GF-D8 (cell line): ENCODE measurements around the gene POLR2I.
"Not testable (repeated sequence)": the region's sequence is repeated elsewhere in the genome, so short reads cannot be mapped to it uniquely, and the experiment has no call there.

Source experiments
- DNase-seq: peaks from one replicate; lab custom pipeline; 2025; lab: John Stamatoyannopoulos, UW

POLR2I gene

GRCh38 chr19:36114721-36115452, at the start of gene POLR2I:
POLR2I (minus strand) TSS chr19:36114875; CDS start chr19:36114856, 19 bp downstream.
- peak; percentile 99 for DNase-seq

- no peak for DNase-seq
Observed at GRCh38 chr19:36163813-36164212, 49.1 kb upstream of the POLR2I start.

- DNase-seq = no peak
Observed at GRCh38 chr19:36160821-36161596, 46.3 kb upstream of the POLR2I start.

- DNase-seq = no peak
Observed at GRCh38 chr19:36153126-36153525, 38.5 kb upstream of the POLR2I start.

GRCh38 chr19:36152352-36153091, 37.8 kb upstream of the POLR2I start, which contains the start of gene COX7A1:
COX7A1 (minus strand) TSS chr19:36152447; CDS start chr19:36152407, 40 bp downstream.
- no peak for DNase-seq

- DNase-seq = no peak
Observed at GRCh38 chr19:36152019-36152351, 37.3 kb upstream of the POLR2I start.

- no peak for DNase-seq
Observed at GRCh38 chr19:36151144-36152018, 36.7 kb upstream of the POLR2I start.

- DNase-seq = no peak
Observed at GRCh38 chr19:36150586-36150985, 35.9 kb upstream of the POLR2I start.

- DNase-seq = no peak
Observed at GRCh38 chr19:36149673-36150406, 35.2 kb upstream of the POLR2I start.

GRCh38 chr19:36144624-36145023, 29.9 kb upstream of the POLR2I start:
- no peak for DNase-seq

GRCh38 chr19:36142496-36142895, 27.8 kb upstream of the POLR2I start:
- DNase-seq = no peak

GRCh38 chr19:36142046-36142445, 27.4 kb upstream of the POLR2I start:
- DNase-seq = no peak

- peak; percentile 33 for DNase-seq
Observed at GRCh38 chr19:36141039-36141927, 26.6 kb upstream of the POLR2I start.

GRCh38 chr19:36140304-36141038, 25.8 kb upstream of the POLR2I start:
- peak; percentile 8 for DNase-seq

- peak; percentile 80 for DNase-seq
Observed at GRCh38 chr19:36139473-36140303, 25.0 kb upstream of the POLR2I start, which contains the start of gene CAPNS1. CAPNS1 (plus strand) TSS chr19:36140066; CDS start chr19:36141012, 946 bp downstream.

- DNase-seq = no peak
Observed at GRCh38 chr19:36139120-36139472, 24.4 kb upstream of the POLR2I start.

GRCh38 chr19:36136964-36137686, 22.4 kb upstream of the POLR2I start:
- DNase-seq = no peak

- not testable (repeated sequence) for DNase-seq
Observed at GRCh38 chr19:36134867-36135266, 20.2 kb upstream of the POLR2I start.
